K562 (cell line): ENCODE data around the gene PPHLN1. TPM values are rescaled to one million over a fixed set of nuclear protein-coding genes. Genes with fewer than 3 reads are reported as not detected.

ENCODE experiments used
- ATAC-seq: fragments of 200-7000 bp; cut with Tn5 transposase; 3 replicates; pipeline ENCODE4 v1.9.1; 2020; ENCODE audit warnings: moderate library complexity
- BruUV-seq: library from RNA; stranded (reverse); fragments of 400-500 nt; replicated peaks from 2 replicates; lab custom pipeline; 2021; lab: Mats Ljungman, UMichigan
- CTCF ChIA-PET: fragments of 300-600 bp; formaldehyde crosslinking; extraction: SDS; loops from one replicate; lab custom pipeline; 2021; ENCODE audit warnings: low intra/inter-chr PET ratio; lab: Yijun Ruan, JAX
- POLR2A ChIA-PET: fragments of 300-600, 350-650 bp; sonication (Branson Sonifier 250); formaldehyde crosslinking; extraction: SDS; loops from one replicate; lab custom pipeline; 2021; ENCODE audit warnings: antibody characterized with exemption, inconsistent platforms; lab: Yijun Ruan, JAX
- DNase-seq, 4 experiments: peaks; one replicate each; pipeline versions ENCODE4 v3.0.0 to v3.0.0-alpha.2; 2011 to 2018; ENCODE audit warnings: low spot score in 3 of 4, mixed read lengths in 3 of 4; ENCODE audit errors: extremely low read depth in 1 of 4
- FAIRE-seq: peaks from 2 replicates; lab custom pipeline; 2011; peaks lifted over from hg19 to GRCh38; lab: Jason Lieb, UNC
- H2AFZ ChIP-seq: 2 replicates; pipeline ENCODE4 v1.6.0; 2011; ENCODE audit warnings: low read depth, low read length, control low read depth, inconsistent platforms
- H3K27ac ChIP-seq: fragments of 200-600 bp; 3 replicates; pipeline ENCODE4 v1.8.0; 2011; ENCODE audit warnings: low read depth, mild to moderate bottlenecking, control low read depth, inconsistent platforms, low read length, moderate library complexity, mixed read lengths; ENCODE audit errors: extremely low read depth
- H3K27me3 ChIP-seq, 2 experiments: fragments of 300-600 bp in 1 of 2; 2 replicates in 1 of 2; 3 replicates in 1 of 2; pipeline versions ENCODE4 v1.6.0 to v1.8.0; 2011; ENCODE audit warnings: inconsistent platforms in 2 of 2, low read length in 2 of 2, mild to moderate bottlenecking in 1 of 2, mixed read lengths in 1 of 2, moderate library complexity in 1 of 2; ENCODE audit not compliant: control insufficient read depth in 2 of 2, insufficient read depth in 2 of 2
- H3K36me3 ChIP-seq: fragments of 300-600 bp; 3 replicates; pipeline ENCODE4 v1.8.0; 2011; ENCODE audit warnings: mild to moderate bottlenecking, low read length, inconsistent platforms; ENCODE audit not compliant: control insufficient read depth, insufficient read depth
- H3K4me1 ChIP-seq, 2 experiments: fragments of 200-600 bp in 1 of 2; replicated peaks in 1 of 2; 2 replicates in 1 of 2; 3 replicates in 1 of 2; pipeline versions ENCODE4 v1.5.1 to v1.8.0; 2011; ENCODE audit warnings: inconsistent platforms in 2 of 2, low read length in 2 of 2, mild to moderate bottlenecking in 1 of 2, mixed read lengths in 1 of 2, moderate library complexity in 1 of 2; ENCODE audit not compliant: control insufficient read depth in 2 of 2, insufficient read depth in 2 of 2
- H3K4me2 ChIP-seq: 2 replicates; pipeline ENCODE4 v1.6.1; 2011; ENCODE audit warnings: low read length, control low read depth, inconsistent platforms, mixed read lengths; ENCODE audit not compliant: insufficient read depth
- H3K4me3 ChIP-seq: fragments of 200-600 bp; sonication (generic), shearing (Covaris generic); 2 replicates; pipeline ENCODE4 v1.5.1; 2016; ENCODE audit warnings: control low read depth, inconsistent platforms
- H3K79me2 ChIP-seq: fragments of 200-600 bp; 3 replicates; pipeline ENCODE4 v1.8.0; 2011; ENCODE audit warnings: low read length, inconsistent platforms; ENCODE audit not compliant: control insufficient read depth, insufficient read depth
- H3K9ac ChIP-seq, 2 experiments: 2 replicates each; pipeline versions ENCODE4 v1.6.0 to v1.6.1; 2011; ENCODE audit warnings: low read depth in 2 of 2, low read length in 2 of 2, control low read depth in 1 of 2, inconsistent platforms in 1 of 2, mild to moderate bottlenecking in 1 of 2, mixed read lengths in 1 of 2; ENCODE audit not compliant: insufficient read depth in 1 of 2
- H3K9me1 ChIP-seq: one replicate; pipeline ENCODE4 v1.6.0; 2011; ENCODE audit warnings: inconsistent platforms, mild to moderate bottlenecking, low read length, moderate library complexity; ENCODE audit not compliant: control insufficient read depth, insufficient read depth
- H3K9me3 ChIP-seq: replicated peaks from 2 replicates; pipeline ENCODE4 v1.5.1; 2011; ENCODE audit warnings: low read depth, low read length, inconsistent platforms; ENCODE audit not compliant: control insufficient read depth, insufficient read depth
- H4K20me1 ChIP-seq: replicated peaks from 2 replicates; pipeline ENCODE4 v1.6.1; 2011; ENCODE audit warnings: low read length, inconsistent platforms, mixed read lengths; ENCODE audit not compliant: control insufficient read depth, insufficient read depth
- CBFA2T3 ChIP-seq: fragments of 450-650 bp; IDR thresholded peaks from 2 replicates; pipeline ENCODE4 v1.6.1; 2017
- CBX2 ChIP-seq: fragments of 200-600 bp; sonication (generic); IDR thresholded peaks from one replicate; pipeline ENCODE4 v1.6.1; 2012; ENCODE audit warnings: mild to moderate bottlenecking, low read length, inconsistent platforms; ENCODE audit not compliant: insufficient read depth, poor library complexity, severe bottlenecking
- FOXJ3 ChIP-seq: sonication (generic); formaldehyde crosslinking; IDR thresholded peaks from 2 replicates; pipeline ENCODE4 v1.4.0; 2020; ENCODE audit warnings: mild to moderate bottlenecking, missing genetic modification reagents
- JUND ChIP-seq, 2 experiments: IDR thresholded peaks; 2 replicates in 1 of 2; 3 replicates in 1 of 2; pipeline ENCODE4 v1.6.1; 2011; ENCODE audit warnings: borderline replicate concordance in 2 of 2, low read depth in 2 of 2, low read length in 2 of 2, improper control_type of control experiment in 1 of 2, missing biosample characterization in 1 of 2, missing genetic modification characterization in 1 of 2, missing genetic modification reagents in 1 of 2
- KDM1A ChIP-seq, 2 experiments: fragments of 450-650 bp; IDR thresholded peaks; 2 replicates each; pipeline ENCODE4 v1.6.1; 2016; ENCODE audit warnings: mild to moderate bottlenecking in 2 of 2
- MCM5 ChIP-seq: fragments of 450-650 bp; IDR thresholded peaks from 2 replicates; pipeline ENCODE4 v1.6.1; 2016; ENCODE audit warnings: low read depth
- NR2F6 ChIP-seq: fragments of 450-650 bp; formaldehyde crosslinking; IDR thresholded peaks from 2 replicates; pipeline ENCODE4 v1.4.0; 2020; ENCODE audit warnings: mild to moderate bottlenecking
- PCBP2 ChIP-seq: fragments of 200-400 bp; formaldehyde crosslinking; IDR thresholded peaks from 2 replicates; pipeline ENCODE4 v1.6.1; 2018; ENCODE audit warnings: low read length, low read depth, mild to moderate bottlenecking, moderate library complexity; ENCODE audit not compliant: poor library complexity, severe bottlenecking
- SMARCA5 ChIP-seq: fragments of 450-650 bp; IDR thresholded peaks from 2 replicates; pipeline ENCODE4 v1.6.1; 2016
- SNRNP70 ChIP-seq: fragments of 200-400 bp; formaldehyde crosslinking; optimal IDR thresholded peaks from 2 replicates; pipeline ENCODE3; 2017; ENCODE audit warnings: low read depth, low read length
- TEAD4 ChIP-seq, 2 experiments: sonication (generic) in 1 of 2; formaldehyde crosslinking in 1 of 2; IDR thresholded peaks; 2 replicates each; pipeline versions ENCODE4 v1.6.1 to v1.8.0; 2012 to 2022; ENCODE audit warnings: borderline replicate concordance in 1 of 2, inconsistent platforms in 1 of 2, low read length in 1 of 2, mild to moderate bottlenecking in 1 of 2, missing genetic modification reagents in 1 of 2
- ZNF707 ChIP-seq: fragments of 250-450 bp; sonication (Bioruptor Pico); conservative IDR thresholded peaks from 2 replicates; pipeline ENCODE4 v1.8.0; 2022; ENCODE audit warnings: inconsistent platforms, mild to moderate bottlenecking, moderate library complexity
- WGBS: fragments of 100-300 bp; shearing (Covaris generic); methylation state at CpG from one replicate; pipeline ENCODE4 v1.1.6; 2016; ENCODE audit warnings: low coverage, mixed read lengths; ENCODE audit not compliant: insufficient coverage; ENCODE audit errors: missing lambda C conversion rate; 5-methylcytosine and 5-hydroxymethylcytosine counted together
- in situ Hi-C: fragments of 300-500 bp; cut with MboI; formaldehyde crosslinking; loops from 4 replicates; pipeline ENCODE4 v1.15.0; 2018; ENCODE audit warnings: inconsistent platforms, mixed read lengths
- intact Hi-C: fragments of 100-400 bp; cut with micrococcal nuclease; formaldehyde crosslinking; loops from 2 replicates; pipeline ENCODE4 v1.14.2; 2022
- polyA plus RNA-seq, 8 experiments: library from polyadenylated mRNA; depleted of rRNA in 4 of 8; stranded (reverse) in 5 of 8; unstranded in 3 of 8; fragments of >200 nt; fragmentation: Nextera tagmentation in 2 of 8; fragmentation: Illumina TruSeq in 1 of 8; extraction: Ambion mirVana in 2 of 8; extraction: Trizol in 1 of 8; gene quantifications; 2 replicates each; pipeline versions ENCODE4 v1.2.1 to v1.2.3, GENCODE V29; 2011 to 2014; ENCODE audit warnings: inconsistent platforms in 1 of 8, missing spikeins in 1 of 8
- total RNA-seq, 7 experiments: library from RNA; depleted of rRNA in 6 of 7; stranded (reverse); fragments of >200 nt in 6 of 7; fragmentation: Illumina TruSeq in 2 of 7; extraction: Trizol in 2 of 7; gene quantifications; 2 replicates each; pipeline versions ENCODE4 v1.2.1 to v1.2.3, GENCODE V29; 2011 to 2021; ENCODE audit warnings: low replicate concordance in 1 of 7
- TF ChIP-seq, protein P1 (sequence below): fragments of 450-650 bp; formaldehyde crosslinking; IDR thresholded peaks from 2 replicates; pipeline ENCODE4 v1.4.0; 2020; ENCODE audit warnings: mild to moderate bottlenecking, moderate library complexity
- TF ChIP-seq, protein P2 (sequence below): sonication (generic); formaldehyde crosslinking; IDR thresholded peaks from 2 replicates; pipeline ENCODE4 v1.8.1; 2023; ENCODE audit warnings: mild to moderate bottlenecking, missing genetic modification reagents

PPHLN1 gene
- total and polyA plus RNA-seq, 9 of the 15 experiments (the other 6 are each of a cell fraction or from before 2014, with no cell fraction given): 66.3 to 112 (median 93.6) TPM

DNA sequence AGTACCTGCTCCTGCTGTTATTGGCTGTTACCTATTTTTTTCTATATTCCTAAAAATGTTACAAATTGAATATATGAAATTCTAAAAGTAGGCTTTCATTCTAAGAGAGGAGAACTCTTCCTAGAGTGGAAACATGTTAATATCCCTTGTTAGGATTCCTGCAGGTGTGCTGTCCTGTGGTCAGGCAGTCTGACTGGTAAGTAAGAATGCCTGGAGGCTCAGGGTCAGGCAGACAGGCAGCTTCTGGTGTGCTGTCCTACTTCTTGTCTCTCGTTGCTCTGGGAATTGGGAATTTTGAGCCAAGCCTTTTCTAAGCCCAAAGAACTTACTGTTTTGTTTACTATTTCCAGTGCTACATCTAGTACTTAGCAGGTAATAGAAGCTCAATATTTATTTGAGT lies 10.3 kb downstream of the PPHLN1 start:
- ATAC-seq (no peak), FAIRE-seq (no peak), DNase-seq (no peak)
- H3K27ac ChIP-seq: no peak overlapping the region
- H3K4me2 ChIP-seq: no peak overlapping the region
- ChIA-PET CTCF (no interaction called here), POLR2A (interaction anchor here (1.0 kb wide), 1 partner anchor 9 kb away, joined by 8 read pairs; no protein-coding TSS in a partner anchor)
- no peaks in the 10 kb centered on the region for H3K9me1 ChIP-seq
- no peaks in the 10 kb centered on the region for H3K27me3 ChIP-seq
- no TSS peak for BruUV-seq
- H3K4me1 ChIP-seq: peaks cover 3 to 5% of the 10 kb centered on the region in 2 experiments; a peak in 3 of 5 replicates
- TF ChIP-seq SNRNP70: no peak
- TF ChIP-seq ZNF707 (CRISPR knock-in tag): no peak
- no peak for TF ChIP-seq JUND (IDR thresholded peaks at IDR 0.05; ENCODE audit: borderline replicate concordance, low read depth, low read length)
- no peak for TF ChIP-seq JUND (tag; IDR thresholded peaks at IDR 0.05; ENCODE audit: borderline replicate concordance, low read depth, low read length)
- no peak for TF ChIP-seq NR2F6 (CRISPR knock-in tag)
- H3K9me3 ChIP-seq: no peaks in the 10 kb centered on the region
- peaks cover 79% of the 10 kb centered on the region for H3K79me2 ChIP-seq
- H2AFZ ChIP-seq: no peak overlapping the region
- H3K9ac ChIP-seq: no peak overlapping the region
- H3K36me3 ChIP-seq: peaks cover 39% of the 10 kb centered on the region
- intact Hi-C loops (no loop called here), in situ Hi-C loops (no loop called here)
- no peak overlapping the region for H3K4me3 ChIP-seq
- H4K20me1 ChIP-seq: 0 out of 2 replicates have a peak, but pooled peaks cover 12% of the 10 kb centered on the region
- 92% methylated on average over 1 of the region's 1 CpG for WGBS

DNA sequence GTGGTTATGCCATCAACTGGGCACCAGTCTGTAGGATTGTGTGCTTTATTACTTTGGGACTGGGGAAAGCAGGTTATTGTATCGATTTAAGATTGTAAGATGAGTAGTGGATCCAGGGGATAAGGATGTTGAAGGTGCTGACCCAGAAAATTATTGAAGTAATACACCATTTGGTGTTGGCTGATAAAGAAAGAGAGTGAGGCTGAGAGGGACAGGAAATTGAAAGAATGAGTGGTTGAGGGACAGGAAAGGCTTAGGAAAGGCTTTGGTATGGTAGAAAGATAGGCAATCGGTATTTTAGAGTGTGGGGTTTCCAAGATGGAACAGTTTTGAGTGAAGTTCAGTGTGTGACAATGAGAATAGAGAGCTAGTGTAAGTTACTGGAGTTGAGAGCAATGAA lies 12.3 kb downstream of the PPHLN1 start:
- intact Hi-C loops (no loop called here), in situ Hi-C loops (no loop called here)
- H4K20me1 ChIP-seq: no peaks in the 10 kb centered on the region
- ChIA-PET POLR2A (no interaction called here), CTCF (no interaction called here)
- no peaks in the 10 kb centered on the region for H3K27me3 ChIP-seq
- H3K9me3 ChIP-seq: no peaks in the 10 kb centered on the region
- no peak overlapping the region for H3K4me2 ChIP-seq
- 18% methylated on average over 2 of the region's 2 CpGs for WGBS
- H3K9ac ChIP-seq: no peak overlapping the region
- H3K36me3 ChIP-seq: peaks cover 41% of the 10 kb centered on the region
- H3K9me1 ChIP-seq: no peaks in the 10 kb centered on the region
- FAIRE-seq (no peak), DNase-seq (peak in 2 of 4 experiments; percentile 9 to 13), ATAC-seq (peak; percentile 67)
- no peak overlapping the region for H3K4me3 ChIP-seq
- H3K79me2 ChIP-seq: peaks cover 75% of the 10 kb centered on the region
- peaks cover 3 to 5% of the 10 kb centered on the region in 2 experiments; a peak in 3 of 5 replicates for H3K4me1 ChIP-seq
- TSS peak; percentile 6 for BruUV-seq
- no peak overlapping the region for H2AFZ ChIP-seq
- H3K27ac ChIP-seq: peak overlapping the region; percentile 25; the same call in 1 of the 3 replicates
- no peak for TF ChIP-seq PCBP2
- no peak for TF ChIP-seq FOXJ3 (CRISPR knock-in tag)
- peak; percentile 80 for TF ChIP-seq CBFA2T3
- no peak for TF ChIP-seq MCM5
- TF ChIP-seq TEAD4 (IDR thresholded peaks at IDR 0.05; ENCODE audit: low read length): peak; percentile 37; the same call in 1 of the 2 replicates
- TF ChIP-seq TEAD4 (CRISPR knock-in tag; IDR thresholded peaks at IDR 0.05; ENCODE audit: borderline replicate concordance): no peak
- TF ChIP-seq, protein P1, sequence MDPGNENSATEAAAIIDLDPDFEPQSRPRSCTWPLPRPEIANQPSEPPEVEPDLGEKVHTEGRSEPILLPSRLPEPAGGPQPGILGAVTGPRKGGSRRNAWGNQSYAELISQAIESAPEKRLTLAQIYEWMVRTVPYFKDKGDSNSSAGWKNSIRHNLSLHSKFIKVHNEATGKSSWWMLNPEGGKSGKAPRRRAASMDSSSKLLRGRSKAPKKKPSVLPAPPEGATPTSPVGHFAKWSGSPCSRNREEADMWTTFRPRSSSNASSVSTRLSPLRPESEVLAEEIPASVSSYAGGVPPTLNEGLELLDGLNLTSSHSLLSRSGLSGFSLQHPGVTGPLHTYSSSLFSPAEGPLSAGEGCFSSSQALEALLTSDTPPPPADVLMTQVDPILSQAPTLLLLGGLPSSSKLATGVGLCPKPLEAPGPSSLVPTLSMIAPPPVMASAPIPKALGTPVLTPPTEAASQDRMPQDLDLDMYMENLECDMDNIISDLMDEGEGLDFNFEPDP (CRISPR knock-in tag): no peak
- TF ChIP-seq, protein P2, sequence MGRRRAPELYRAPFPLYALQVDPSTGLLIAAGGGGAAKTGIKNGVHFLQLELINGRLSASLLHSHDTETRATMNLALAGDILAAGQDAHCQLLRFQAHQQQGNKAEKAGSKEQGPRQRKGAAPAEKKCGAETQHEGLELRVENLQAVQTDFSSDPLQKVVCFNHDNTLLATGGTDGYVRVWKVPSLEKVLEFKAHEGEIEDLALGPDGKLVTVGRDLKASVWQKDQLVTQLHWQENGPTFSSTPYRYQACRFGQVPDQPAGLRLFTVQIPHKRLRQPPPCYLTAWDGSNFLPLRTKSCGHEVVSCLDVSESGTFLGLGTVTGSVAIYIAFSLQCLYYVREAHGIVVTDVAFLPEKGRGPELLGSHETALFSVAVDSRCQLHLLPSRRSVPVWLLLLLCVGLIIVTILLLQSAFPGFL (CRISPR knock-in tag): no peak
- TF ChIP-seq SMARCA5: no peak
- no peak for TF ChIP-seq CBX2
- peak in 1 of 2 experiments; percentile 43; a peak in 1 of 4 replicates for TF ChIP-seq KDM1A (IDR thresholded peaks at IDR 0.05)
